ENCODE measurements around the gene ATP2A3. TPM values are rescaled to one million over a fixed set of nuclear protein-coding genes. Genes with fewer than 3 reads are reported as not detected.
A peak's percentile ranks its signal among the peaks of the same experiment; 100 is the strongest.

Gene ATP2A3
- total and polyA plus RNA-seq, 8 donors = 5.8 to 53.5 (median 7.4) TPM

DNA sequence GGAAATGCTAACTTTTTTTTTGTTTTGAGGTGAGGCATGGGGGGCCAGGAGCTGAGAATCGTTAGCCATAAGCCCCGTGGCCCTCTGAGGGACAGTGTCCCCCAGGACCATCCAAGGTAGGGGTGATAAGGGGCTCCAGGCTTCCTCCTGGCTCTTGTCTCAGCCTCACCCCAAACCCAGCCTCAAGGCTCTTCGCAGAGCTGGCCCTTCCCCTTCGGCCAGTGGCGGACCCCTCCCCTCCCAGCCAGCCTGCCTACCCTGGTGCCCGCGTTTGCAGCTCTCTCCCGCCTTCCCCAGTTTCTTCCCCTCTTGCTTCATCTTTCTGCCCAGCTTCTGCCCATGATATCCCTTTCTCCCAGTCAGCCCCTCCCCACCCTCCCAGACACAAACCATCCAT, 22.7 kb upstream of the ATP2A3 start:
- intact Hi-C loops (cut with DNase I) = no loop called here
- ATAC-seq (no peak), DNase-seq (no peak)
- Histone ChIP-seq H3K4me1 (peaks cover 7 to 16% of the 10 kb centered on the region in 2 donors), H3K9me3 (no peaks in the 10 kb centered on the region), H3K36me3 (no peaks in the 10 kb centered on the region), H3K27me3 (peaks cover 0 to 12% of the 10 kb centered on the region in 2 donors), H3K27ac (no peak overlapping the region), H3K4me3 (no peak overlapping the region)
- TF ChIP-seq, protein P1, sequence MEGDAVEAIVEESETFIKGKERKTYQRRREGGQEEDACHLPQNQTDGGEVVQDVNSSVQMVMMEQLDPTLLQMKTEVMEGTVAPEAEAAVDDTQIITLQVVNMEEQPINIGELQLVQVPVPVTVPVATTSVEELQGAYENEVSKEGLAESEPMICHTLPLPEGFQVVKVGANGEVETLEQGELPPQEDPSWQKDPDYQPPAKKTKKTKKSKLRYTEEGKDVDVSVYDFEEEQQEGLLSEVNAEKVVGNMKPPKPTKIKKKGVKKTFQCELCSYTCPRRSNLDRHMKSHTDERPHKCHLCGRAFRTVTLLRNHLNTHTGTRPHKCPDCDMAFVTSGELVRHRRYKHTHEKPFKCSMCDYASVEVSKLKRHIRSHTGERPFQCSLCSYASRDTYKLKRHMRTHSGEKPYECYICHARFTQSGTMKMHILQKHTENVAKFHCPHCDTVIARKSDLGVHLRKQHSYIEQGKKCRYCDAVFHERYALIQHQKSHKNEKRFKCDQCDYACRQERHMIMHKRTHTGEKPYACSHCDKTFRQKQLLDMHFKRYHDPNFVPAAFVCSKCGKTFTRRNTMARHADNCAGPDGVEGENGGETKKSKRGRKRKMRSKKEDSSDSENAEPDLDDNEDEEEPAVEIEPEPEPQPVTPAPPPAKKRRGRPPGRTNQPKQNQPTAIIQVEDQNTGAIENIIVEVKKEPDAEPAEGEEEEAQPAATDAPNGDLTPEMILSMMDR (IDR thresholded peaks at IDR 0.05) = no peak

DNA sequence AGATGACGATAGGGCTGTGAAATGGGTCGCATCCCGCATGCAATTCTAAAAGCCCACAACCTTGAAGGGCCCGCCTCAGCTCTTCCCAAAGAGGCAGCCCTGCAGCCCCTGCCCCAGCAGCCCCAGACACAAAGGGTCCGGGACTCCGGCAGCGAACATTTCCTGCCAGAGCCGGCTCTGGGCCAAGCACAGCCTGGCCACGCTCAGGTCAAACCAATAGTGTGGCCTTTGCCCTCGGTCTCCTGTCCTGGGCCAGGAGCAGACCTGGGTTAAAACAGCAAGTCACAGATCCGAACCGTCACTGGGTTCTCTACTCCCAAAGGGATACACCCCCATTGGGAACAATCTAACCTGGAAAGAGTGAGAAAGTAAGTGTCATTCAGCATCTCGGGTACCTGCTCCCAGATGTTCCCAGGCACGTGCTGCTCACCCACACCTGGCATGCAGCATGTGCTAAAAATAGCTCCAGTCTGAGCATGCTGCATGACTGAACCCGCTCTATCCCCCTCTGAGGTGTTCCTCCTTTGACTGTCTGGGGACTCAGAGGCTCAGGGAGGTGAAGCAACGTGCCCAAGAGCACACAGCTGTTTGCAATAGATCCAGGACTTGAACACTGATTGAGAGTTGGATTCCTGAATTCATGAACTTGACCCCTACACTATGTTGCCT, 22.2 kb upstream of the ATP2A3 start:
- H3K4me1 ChIP-seq = peaks cover 7 to 16% of the 10 kb centered on the region in 2 donors
- peak overlapping the region in 1 of 2 donors; percentile 48 for H3K27ac ChIP-seq
- DNase-seq = no peak
- peaks cover 0 to 12% of the 10 kb centered on the region in 2 donors for H3K27me3 ChIP-seq
- no peaks in the 10 kb centered on the region for H3K36me3 ChIP-seq
- no peak overlapping the region for H3K4me3 ChIP-seq
- H3K9me3 ChIP-seq = no peaks in the 10 kb centered on the region
- no peak for ATAC-seq
- TF ChIP-seq, protein P1 (IDR thresholded peaks at IDR 0.05) = no peak
- intact Hi-C loops (cut with DNase I) = no loop called here

DNA sequence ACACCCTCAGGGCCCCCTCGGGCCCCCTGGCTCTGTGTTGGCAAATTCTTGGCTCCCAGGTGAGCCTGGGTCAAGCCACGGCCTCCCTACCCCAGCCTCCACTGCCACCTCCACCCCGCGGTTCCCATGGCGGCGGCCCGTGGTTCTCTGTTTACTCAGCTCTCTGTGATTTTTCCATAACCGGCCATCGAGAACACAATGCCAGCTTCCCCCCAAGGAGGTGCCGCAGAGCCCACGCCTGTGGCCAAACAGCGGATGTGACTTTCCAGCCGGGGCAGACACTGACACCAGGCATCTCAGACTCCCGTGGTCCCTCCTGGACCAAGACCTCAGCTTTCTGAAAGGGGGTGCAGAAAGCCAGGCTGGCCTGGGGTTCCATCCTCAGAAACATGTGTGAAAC, 21.6 kb upstream of the ATP2A3 start:
- no peak for DNase-seq
- peak overlapping the region in 1 of 2 donors; percentile 73 for H3K27ac ChIP-seq
- H3K36me3 ChIP-seq = no peaks in the 10 kb centered on the region
- intact Hi-C loops (cut with DNase I) = no loop called here
- TF ChIP-seq, protein P1 (IDR thresholded peaks at IDR 0.05) = no peak
- peaks cover 7 to 16% of the 10 kb centered on the region in 2 donors for H3K4me1 ChIP-seq
- H3K9me3 ChIP-seq = no peaks in the 10 kb centered on the region
- H3K4me3 ChIP-seq = no peak overlapping the region
- H3K27me3 ChIP-seq = peaks cover 0 to 12% of the 10 kb centered on the region in 2 donors
- ATAC-seq = peak; percentile 20

DNA sequence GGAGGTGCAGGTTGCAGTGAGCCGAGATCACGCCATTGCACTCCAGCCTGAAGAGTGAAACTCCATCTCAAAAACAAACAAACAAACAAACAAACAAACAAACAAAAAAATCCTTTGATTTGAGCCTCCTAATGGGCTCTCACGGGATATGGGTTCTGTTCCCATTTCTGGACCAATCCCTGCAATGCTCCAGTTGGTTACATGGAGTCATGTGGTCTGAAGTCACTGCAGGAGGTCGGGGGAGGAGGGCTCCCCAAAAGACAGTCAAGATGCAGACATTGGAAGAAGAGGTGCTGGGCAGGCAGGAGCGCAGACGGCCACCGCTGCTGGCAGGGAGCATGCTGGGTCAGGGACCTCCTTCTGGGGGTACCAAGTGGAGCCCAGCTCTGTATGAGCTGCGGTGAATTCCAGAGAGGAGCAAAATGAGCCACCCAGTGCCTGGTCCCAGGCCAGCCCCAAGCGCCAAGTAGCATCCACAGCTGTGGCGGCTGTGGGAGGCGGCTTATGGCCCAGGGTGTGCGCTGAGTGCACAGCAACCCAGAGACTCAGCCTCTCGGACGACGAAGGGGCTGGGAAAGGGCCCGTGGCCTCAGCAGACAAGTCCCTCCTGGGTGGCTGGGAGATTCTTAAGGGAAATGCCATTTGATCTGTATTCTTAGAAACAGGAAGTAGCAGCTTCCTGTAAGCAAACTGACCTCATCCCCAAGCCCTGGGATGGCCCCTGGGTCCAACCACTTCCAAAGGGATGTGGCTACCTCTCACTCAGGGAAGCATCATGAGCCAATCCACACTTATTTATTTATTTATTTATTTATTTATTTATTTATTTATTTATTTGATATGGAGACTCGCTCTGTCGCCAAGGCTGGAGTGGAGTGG, 19.6 kb upstream of the ATP2A3 start:
- peaks cover 0 to 12% of the 10 kb centered on the region in 2 donors for H3K27me3 ChIP-seq
- no peaks in the 10 kb centered on the region for H3K36me3 ChIP-seq
- peaks cover 7 to 24% of the 10 kb centered on the region in 2 donors for H3K4me1 ChIP-seq
- peak overlapping the region in 1 of 2 donors; percentile 64 for H3K27ac ChIP-seq
- ATAC-seq (peak; percentile 55), DNase-seq (no peak)
- no peak overlapping the region for H3K4me3 ChIP-seq
- TF ChIP-seq, protein P1 (IDR thresholded peaks at IDR 0.05) = no peak
- intact Hi-C loops (cut with DNase I) = no loop called here
- H3K9me3 ChIP-seq = peaks cover 0 to 5% of the 10 kb centered on the region in 2 donors

DNA sequence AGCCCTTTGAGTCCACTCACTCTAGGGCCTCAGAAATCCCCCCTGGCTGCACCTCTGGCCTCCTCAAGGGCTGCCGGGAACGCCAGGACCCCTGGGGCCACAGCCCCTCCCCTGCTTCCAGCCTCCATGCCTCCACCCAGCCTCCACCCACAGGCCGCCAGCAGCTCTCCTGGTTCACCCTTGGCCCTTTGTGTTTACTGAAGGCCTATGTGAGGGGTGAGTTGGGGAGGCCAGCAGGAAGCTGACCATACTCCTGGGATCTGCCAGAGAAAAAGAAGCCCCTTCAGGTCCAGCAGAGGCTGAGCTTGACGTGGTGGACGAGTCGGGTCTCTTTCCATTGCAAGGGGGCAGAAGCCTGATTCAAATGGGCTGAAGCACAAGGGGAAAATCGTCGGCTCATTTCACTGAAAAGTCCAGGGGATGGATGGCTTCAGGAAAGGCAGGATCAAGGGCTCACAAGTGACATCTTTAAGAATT, 18.3 kb upstream of the ATP2A3 start:
- TF ChIP-seq, protein P1 (IDR thresholded peaks at IDR 0.05) = no peak
- DNase-seq (no peak), ATAC-seq (no peak)
- Histone ChIP-seq H3K4me1 (peaks cover 7 to 35% of the 10 kb centered on the region in 2 donors), H3K36me3 (no peaks in the 10 kb centered on the region), H3K27ac (no peak overlapping the region), H3K4me3 (no peak overlapping the region), H3K9me3 (peaks cover 0 to 5% of the 10 kb centered on the region in 2 donors), H3K27me3 (peaks cover 0 to 12% of the 10 kb centered on the region in 2 donors)
- intact Hi-C loops (cut with DNase I) = no loop called here

Data from left lung (tissue), 10 donors.